HEK293T (cell line): ENCODE results near the gene PTPRH.

Source experiments
- BHLHE40 ChIP-seq: fragments of 450-650 bp; IDR thresholded peaks from 2 replicates; pipeline ENCODE4 v1.6.1; 2016; ENCODE audit warnings: mild to moderate bottlenecking, moderate library complexity, borderline replicate concordance
- ELF4 ChIP-seq: fragments of 450-650 bp; IDR thresholded peaks from 2 replicates; pipeline ENCODE4 v1.6.1; 2017; ENCODE audit warnings: antibody characterized with exemption
- FOXA1 ChIP-seq: fragments of 450-650 bp; IDR thresholded peaks from 2 replicates; pipeline ENCODE4 v1.6.1; 2016; ENCODE audit warnings: mild to moderate bottlenecking
- FOXK2 ChIP-seq: fragments of 450-650 bp; IDR thresholded peaks from 2 replicates; pipeline ENCODE4 v1.6.1; 2016; ENCODE audit warnings: mild to moderate bottlenecking
- FOXM1 ChIP-seq: fragments of 450-650 bp; IDR thresholded peaks from 2 replicates; pipeline ENCODE4 v1.6.1; 2017; ENCODE audit warnings: mild to moderate bottlenecking, borderline replicate concordance
- L3MBTL2 ChIP-seq: fragments of 450-650 bp; conservative IDR thresholded peaks from 2 replicates; pipeline ENCODE4 v1.6.1; 2016; ENCODE audit warnings: mild to moderate bottlenecking
- LEF1 ChIP-seq: fragments of 450-650 bp; IDR thresholded peaks from 2 replicates; pipeline ENCODE4 v1.6.1; 2017; ENCODE audit warnings: mild to moderate bottlenecking, borderline replicate concordance
- TARDBP ChIP-seq: fragments of 450-650 bp; IDR thresholded peaks from 2 replicates; pipeline ENCODE4 v1.6.1; 2016
- ZNF384 ChIP-seq: fragments of 450-650 bp; IDR thresholded peaks from 2 replicates; pipeline ENCODE4 v1.6.1; 2016
- TF ChIP-seq, protein P1 (sequence below): fragments of 450-650 bp; IDR thresholded peaks from 2 replicates; pipeline ENCODE4 v1.6.1; 2016

DNA sequence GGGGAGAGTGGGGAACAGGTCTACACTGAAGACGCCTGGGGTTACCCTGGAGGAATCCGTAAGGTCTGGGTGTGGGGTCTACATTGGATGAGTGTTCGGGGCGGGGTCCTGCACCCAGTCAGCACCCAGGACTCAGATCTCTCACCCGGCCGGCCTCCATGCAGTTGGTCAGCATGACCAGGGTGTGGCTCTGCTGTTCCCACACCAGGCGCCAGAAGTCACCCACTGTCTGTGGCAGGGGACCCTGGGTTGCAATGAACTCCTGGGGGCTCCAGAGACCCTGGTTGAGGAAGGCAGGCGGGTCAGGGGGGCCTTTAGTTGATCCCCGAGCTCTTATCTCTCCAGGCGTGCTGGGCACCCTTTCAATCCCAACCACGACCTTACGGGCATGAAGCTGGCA, 23.2 kb downstream of the PTPRH start:
- TF ChIP-seq ELF4 (no peak), LEF1 (no peak), BHLHE40 (no peak), FOXM1 (no peak), TARDBP (no peak), L3MBTL2 (no peak), FOXA1 (no peak), ZNF384 (no peak), FOXK2 (no peak)
- TF ChIP-seq, protein P1, sequence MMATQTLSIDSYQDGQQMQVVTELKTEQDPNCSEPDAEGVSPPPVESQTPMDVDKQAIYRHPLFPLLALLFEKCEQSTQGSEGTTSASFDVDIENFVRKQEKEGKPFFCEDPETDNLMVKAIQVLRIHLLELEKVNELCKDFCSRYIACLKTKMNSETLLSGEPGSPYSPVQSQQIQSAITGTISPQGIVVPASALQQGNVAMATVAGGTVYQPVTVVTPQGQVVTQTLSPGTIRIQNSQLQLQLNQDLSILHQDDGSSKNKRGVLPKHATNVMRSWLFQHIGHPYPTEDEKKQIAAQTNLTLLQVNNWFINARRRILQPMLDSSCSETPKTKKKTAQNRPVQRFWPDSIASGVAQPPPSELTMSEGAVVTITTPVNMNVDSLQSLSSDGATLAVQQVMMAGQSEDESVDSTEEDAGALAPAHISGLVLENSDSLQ, result no peak
